Mesenchymal stem cell (in vitro differentiated cells and primary cell): Measurements from ENCODE around the gene ODF2.
"Not testable (repeated sequence)": the region's sequence is repeated elsewhere in the genome, so short reads cannot be mapped to it uniquely, and the experiment has no call there.

Experiments used
- DNase-seq: peaks from one replicate; pipeline ENCODE4 v3.0.0-alpha.2; 2013
- H2AFZ ChIP-seq: one replicate; pipeline ENCODE4 v1.6.1; 2013; ENCODE audit warnings: low read depth, mild to moderate bottlenecking, control low read depth, inconsistent platforms, low read length, moderate library complexity
- H2AK5ac ChIP-seq: 2 replicates; pipeline ENCODE4 v1.6.1; 2013; ENCODE audit warnings: low read length, moderate library complexity, mild to moderate bottlenecking, inconsistent platforms; ENCODE audit not compliant: severe bottlenecking
- H2BK120ac ChIP-seq: one replicate; pipeline ENCODE4 v1.6.1; 2013; ENCODE audit warnings: low read depth, mild to moderate bottlenecking, inconsistent platforms, low read length, moderate library complexity
- H2BK12ac ChIP-seq, 2 experiments: one replicate each; pipeline ENCODE4 v1.6.1; 2013; ENCODE audit warnings: inconsistent platforms in 2 of 2, low read length in 2 of 2, mild to moderate bottlenecking in 2 of 2, moderate library complexity in 2 of 2, control low read depth in 1 of 2
- H2BK15ac ChIP-seq: one replicate; pipeline ENCODE4 v1.6.1; 2013; ENCODE audit warnings: mild to moderate bottlenecking, low read depth, inconsistent platforms; ENCODE audit not compliant: poor library complexity, severe bottlenecking
- H2BK5ac ChIP-seq: 2 replicates; pipeline ENCODE4 v1.6.1; 2013; ENCODE audit warnings: low read depth, mild to moderate bottlenecking, low read length, control low read depth, inconsistent platforms; ENCODE audit not compliant: poor library complexity, severe bottlenecking
- H3K14ac ChIP-seq, 2 experiments: one replicate each; pipeline ENCODE4 v1.6.1; 2013; ENCODE audit warnings: inconsistent platforms in 2 of 2, low read length in 2 of 2, control low read depth in 1 of 2, mild to moderate bottlenecking in 1 of 2, moderate library complexity in 1 of 2
- H3K18ac ChIP-seq, 2 experiments: one replicate each; pipeline ENCODE4 v1.6.1; 2013; ENCODE audit warnings: inconsistent platforms in 2 of 2, low read length in 2 of 2, control low read depth in 1 of 2, low read depth in 1 of 2, mild to moderate bottlenecking in 1 of 2
- H3K23ac ChIP-seq, 2 experiments: one replicate each; pipeline ENCODE4 v1.6.1; 2013; ENCODE audit warnings: inconsistent platforms in 2 of 2, low read length in 2 of 2, mild to moderate bottlenecking in 2 of 2, moderate library complexity in 2 of 2, control low read depth in 1 of 2
- H3K27ac ChIP-seq: 2 replicates; pipeline ENCODE4 v1.5.1; 2013; ENCODE audit warnings: mild to moderate bottlenecking, moderate library complexity, low read length, control low read depth, inconsistent platforms; ENCODE audit not compliant: poor library complexity, severe bottlenecking
- H3K27me3 ChIP-seq, 2 experiments: 2 replicates each; pipeline versions ENCODE4 v1.6.1 to v1.7.0; 2013; ENCODE audit warnings: low read length in 2 of 2, mild to moderate bottlenecking in 2 of 2, moderate library complexity in 2 of 2, control low read depth in 1 of 2, inconsistent platforms in 1 of 2; ENCODE audit not compliant: control insufficient read depth in 1 of 2, insufficient read depth in 1 of 2
- H3K36me3 ChIP-seq, 2 experiments: 2 replicates each; pipeline versions ENCODE4 v1.6.1 to v1.7.0; 2013; ENCODE audit warnings: low read length in 2 of 2, control low read depth in 1 of 2, inconsistent platforms in 1 of 2, low read depth in 1 of 2, mild to moderate bottlenecking in 1 of 2; ENCODE audit not compliant: insufficient read depth in 2 of 2, control insufficient read depth in 1 of 2
- H3K4ac ChIP-seq, 2 experiments: one replicate each; pipeline ENCODE4 v1.6.1; 2013; ENCODE audit warnings: inconsistent platforms in 2 of 2, low read length in 2 of 2, mild to moderate bottlenecking in 2 of 2, moderate library complexity in 2 of 2, control low read depth in 1 of 2, low read depth in 1 of 2
- H3K4me1 ChIP-seq: 2 replicates; pipeline ENCODE4 v1.6.1; 2013; ENCODE audit warnings: low read depth, low read length, control low read depth; ENCODE audit not compliant: control insufficient read depth, insufficient read depth
- H3K4me2 ChIP-seq: 2 replicates; pipeline ENCODE4 v1.6.1; 2013; ENCODE audit warnings: low read length, mild to moderate bottlenecking, inconsistent platforms; ENCODE audit not compliant: poor library complexity, severe bottlenecking
- H3K4me3 ChIP-seq, 2 experiments: 2 replicates each; pipeline versions ENCODE4 v1.5.1 to v1.7.0; 2013; ENCODE audit warnings: low read length in 2 of 2, mild to moderate bottlenecking in 2 of 2, control low read depth in 1 of 2, low read depth in 1 of 2; ENCODE audit not compliant: insufficient read depth in 1 of 2
- H3K79me1 ChIP-seq: replicated peaks from 2 replicates; pipeline ENCODE4 v1.6.1; 2013; ENCODE audit warnings: mild to moderate bottlenecking, control low read depth, low read length, inconsistent platforms; ENCODE audit not compliant: poor library complexity, severe bottlenecking
- H3K9ac ChIP-seq: 2 replicates; pipeline ENCODE4 v1.7.0; 2013; ENCODE audit warnings: mild to moderate bottlenecking, low read length, moderate library complexity
- H3K9me3 ChIP-seq: 2 replicates; pipeline ENCODE4 v1.7.0; 2013; ENCODE audit warnings: mild to moderate bottlenecking, low read length; ENCODE audit not compliant: control insufficient read depth
- H4K8ac ChIP-seq: one replicate; pipeline ENCODE4 v1.6.1; 2013; ENCODE audit warnings: inconsistent platforms, mild to moderate bottlenecking, low read length, moderate library complexity
- H4K91ac ChIP-seq: one replicate; pipeline ENCODE4 v1.6.1; 2013; ENCODE audit warnings: mild to moderate bottlenecking, low read length, inconsistent platforms
- WGBS: methylation state at CpG from one replicate; pipeline ENCODE4 v1.1.7; 2013; ENCODE audit warnings: mixed read lengths; 5-methylcytosine and 5-hydroxymethylcytosine counted together

ODF2 gene

DNA sequence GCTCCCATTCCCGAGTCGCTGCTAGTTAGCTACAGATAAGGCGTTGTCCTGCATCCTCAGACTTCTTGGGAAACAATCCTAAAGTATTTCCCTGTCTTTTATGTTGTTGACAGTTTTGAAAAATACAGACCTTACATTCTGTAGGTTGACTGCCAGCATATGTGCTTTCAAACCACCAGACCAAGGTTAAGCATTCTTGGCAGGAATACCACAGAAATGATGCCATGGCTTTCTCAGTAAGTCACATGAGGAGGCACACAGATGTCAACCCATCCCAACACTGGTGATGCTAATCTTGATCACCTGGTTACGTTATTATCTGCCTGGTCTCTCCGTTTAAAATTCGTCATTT lies 49.6 kb downstream of the ODF2 start:
- Histone ChIP-seq H2AK5ac (no peak overlapping the region), H3K4me3 (peak overlapping the region; percentile 90 to 98), H2BK120ac (no peak overlapping the region), H2AFZ (no peak overlapping the region), H2BK15ac (no peak overlapping the region), H3K4me1 (peaks cover 7% of the 10 kb centered on the region), H3K9ac (peak overlapping the region; percentile 98), H3K14ac (no peak overlapping the region), H3K9me3 (no peaks in the 10 kb centered on the region), H3K27me3 (no peaks in the 10 kb centered on the region), H2BK5ac (no peak overlapping the region), H4K8ac (no peak overlapping the region), H3K4me2 (peak overlapping the region; percentile 93), H2BK12ac (no peak overlapping the region), H3K18ac (no peak overlapping the region), H3K79me1 (peaks cover 14% of the 10 kb centered on the region), H3K23ac (no peak overlapping the region), H3K4ac (no peak overlapping the region), H3K27ac (peak overlapping the region; percentile 57), H3K36me3 (peaks cover 12 to 31% of the 10 kb centered on the region in 2 experiments), H4K91ac (no peak overlapping the region)
- DNase-seq = no peak
- 81% methylated on average over 3 of the region's 6 CpGs for WGBS

DNA sequence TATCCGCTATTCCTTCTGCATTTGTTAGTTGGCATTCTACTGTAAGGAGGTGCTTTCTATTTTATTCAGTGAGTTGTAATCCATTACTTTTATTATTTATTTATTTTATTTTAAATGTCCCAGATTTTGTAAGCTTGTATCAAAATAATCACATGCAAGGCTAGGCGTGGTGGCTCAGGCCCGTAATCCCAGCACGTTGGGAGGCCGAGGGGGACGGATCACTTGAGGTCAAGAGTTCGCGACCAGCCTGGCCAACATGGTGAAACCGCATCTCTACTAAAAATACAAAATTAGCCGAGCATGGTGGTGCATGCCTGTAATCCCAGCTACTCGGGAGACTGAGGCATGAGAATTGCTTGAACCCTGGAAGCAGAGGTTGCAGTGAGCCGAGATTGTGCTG lies 50.1 kb downstream of the ODF2 start:
- H2BK12ac ChIP-seq, H2BK15ac ChIP-seq, H3K27me3 ChIP-seq, H2BK120ac ChIP-seq, DNase-seq, H3K4me2 ChIP-seq, H4K91ac ChIP-seq, H3K9me3 ChIP-seq, H2BK5ac ChIP-seq, H3K14ac ChIP-seq, H2AFZ ChIP-seq, H3K18ac ChIP-seq, H3K23ac ChIP-seq, H3K4me1 ChIP-seq, H4K8ac ChIP-seq, H3K4ac ChIP-seq, H3K27ac ChIP-seq, H2AK5ac ChIP-seq: not testable (repeated sequence)
- H3K4me3 ChIP-seq = peak overlapping the region in 1 of 2 experiments; percentile 98
- 96% methylated on average over 9 of the region's 12 CpGs for WGBS
- peak overlapping the region; percentile 98 for H3K9ac ChIP-seq
- H3K36me3 ChIP-seq = peaks cover 14 to 34% of the 10 kb centered on the region in 2 experiments
- H3K79me1 ChIP-seq = peaks cover 14% of the 10 kb centered on the region

DNA sequence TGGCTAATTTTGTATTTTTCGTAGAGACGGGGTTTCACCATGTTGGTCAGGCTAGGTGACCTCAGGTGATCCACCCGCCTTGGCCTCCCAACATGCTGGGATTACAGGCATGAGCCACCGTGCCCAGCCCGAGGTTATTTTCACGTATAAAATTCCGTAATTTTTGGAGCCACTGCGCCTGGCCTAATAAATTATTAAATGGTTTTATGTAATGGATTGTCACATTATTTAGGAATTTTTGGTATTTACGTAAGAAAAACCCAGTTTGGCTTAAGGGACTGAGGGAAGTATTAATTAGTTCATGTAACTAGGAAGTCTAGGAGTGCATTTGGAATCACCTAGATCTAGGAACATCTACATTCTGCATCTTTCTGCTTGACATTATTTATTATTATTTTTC lies 57.0 kb downstream of the ODF2 start:
- DNase-seq = no peak
- Histone ChIP-seq H3K27me3 (no peaks in the 10 kb centered on the region), H2BK12ac (no peak overlapping the region), H3K18ac (no peak overlapping the region), H3K27ac (no peak overlapping the region), H2BK15ac (no peak overlapping the region), H2AFZ (no peak overlapping the region), H3K9ac (no peak overlapping the region), H2BK5ac (no peak overlapping the region), H4K91ac (no peak overlapping the region), H3K14ac (no peak overlapping the region), H2AK5ac (no peak overlapping the region), H3K9me3 (no peaks in the 10 kb centered on the region), H3K36me3 (peaks cover 26 to 78% of the 10 kb centered on the region in 2 experiments), H3K79me1 (peaks cover 19% of the 10 kb centered on the region), H2BK120ac (no peak overlapping the region), H3K4me1 (no peaks in the 10 kb centered on the region), H3K4me2 (no peak overlapping the region), H3K23ac (no peak overlapping the region), H3K4me3 (no peak overlapping the region), H3K4ac (no peak overlapping the region), H4K8ac (no peak overlapping the region)
- WGBS = 98% methylated on average over 9 of the region's 9 CpGs

DNA sequence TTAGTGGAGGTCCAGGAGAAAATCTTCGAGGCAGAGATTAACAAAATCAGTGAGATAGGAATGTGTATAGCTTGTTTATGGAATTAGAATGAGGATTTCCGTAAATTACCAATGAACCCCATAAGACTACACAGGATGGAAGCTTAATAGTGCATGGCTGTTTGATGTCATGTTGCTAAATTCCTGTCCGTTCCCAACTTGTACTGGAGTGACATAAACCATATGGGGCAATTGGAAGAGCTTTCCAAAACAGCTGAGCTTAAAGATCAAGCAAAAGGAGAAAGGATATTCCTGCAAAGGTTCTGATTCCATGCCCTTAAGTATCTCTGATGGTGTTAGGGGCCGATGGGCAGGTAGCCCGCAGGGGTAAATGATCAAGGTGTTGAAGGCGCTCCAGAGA lies 66.2 kb downstream of the ODF2 start:
- Histone ChIP-seq H3K14ac (no peak overlapping the region), H4K8ac (no peak overlapping the region), H3K9me3 (no peaks in the 10 kb centered on the region), H3K79me1 (peaks cover 8% of the 10 kb centered on the region), H2BK15ac (no peak overlapping the region), H3K27me3 (no peaks in the 10 kb centered on the region), H2BK12ac (no peak overlapping the region), H3K4me3 (no peak overlapping the region), H2AFZ (no peak overlapping the region), H3K4ac (no peak overlapping the region), H3K23ac (no peak overlapping the region), H2BK120ac (no peak overlapping the region), H4K91ac (no peak overlapping the region), H3K4me1 (peaks cover 15% of the 10 kb centered on the region), H3K27ac (no peak overlapping the region), H3K36me3 (peaks cover 28 to 68% of the 10 kb centered on the region in 2 experiments), H2BK5ac (no peak overlapping the region), H3K4me2 (no peak overlapping the region), H3K9ac (no peak overlapping the region), H3K18ac (no peak overlapping the region), H2AK5ac (no peak overlapping the region)
- WGBS = 95% methylated on average over 6 of the region's 6 CpGs
- DNase-seq = no peak
